SK-N-SH treated with all-trans-retinoic acid at 6 μM for 48 hours (cell line): ENCODE results near the gene PSD.

ENCODE experiments used
- ATAC-seq: fragments of 200-7000 bp; cut with Tn5 transposase; 3 replicates; pipeline ENCODE4 v1.9.1; 2020; ENCODE audit warnings: mild to moderate bottlenecking, moderate library complexity
- BACH2 ChIP-seq: fragments of 250-450 bp; sonication (Bioruptor Pico); IDR thresholded peaks from 2 replicates; pipeline ENCODE4 v1.9.0; 2021; ENCODE audit warnings: mild to moderate bottlenecking, borderline replicate concordance
- CREB5 ChIP-seq: fragments of 250-450 bp; sonication (Bioruptor Pico); IDR thresholded peaks from 2 replicates; pipeline ENCODE4 v1.5.1; 2020; ENCODE audit warnings: low read depth, mild to moderate bottlenecking, moderate library complexity
- CSDC2 ChIP-seq: fragments of 250-450 bp; sonication (Bioruptor Pico); IDR thresholded peaks from 2 replicates; pipeline ENCODE4 v1.5.0; 2020; ENCODE audit warnings: mild to moderate bottlenecking, moderate library complexity
- CSRNP3 ChIP-seq: fragments of 250-450 bp; sonication (Bioruptor Pico); IDR thresholded peaks from 2 replicates; pipeline ENCODE4 v1.5.1; 2021; ENCODE audit warnings: mild to moderate bottlenecking, moderate library complexity
- ESRRG ChIP-seq: fragments of 250-450 bp; sonication (Bioruptor Pico); IDR thresholded peaks from 2 replicates; pipeline ENCODE4 v1.6.1; 2021; ENCODE audit warnings: mild to moderate bottlenecking
- GLIS3 ChIP-seq: fragments of 250-450 bp; sonication (Bioruptor Pico); IDR thresholded peaks from 2 replicates; pipeline ENCODE4 v1.5.0; 2020; ENCODE audit warnings: mild to moderate bottlenecking, moderate library complexity
- ISL1 ChIP-seq: fragments of 250-450 bp; sonication (Bioruptor Pico); IDR thresholded peaks from 2 replicates; pipeline ENCODE4 v2.1.2; 2022; ENCODE audit warnings: mild to moderate bottlenecking, moderate library complexity
- PATZ1 ChIP-seq: fragments of 250-450 bp; sonication (Bioruptor Pico); IDR thresholded peaks from 2 replicates; pipeline ENCODE4 v1.8.0; 2020; ENCODE audit warnings: mild to moderate bottlenecking, moderate library complexity, borderline replicate concordance
- POU6F1 ChIP-seq: fragments of 250-450 bp; sonication (Bioruptor Pico); IDR thresholded peaks from 2 replicates; pipeline ENCODE4 v1.8.0; 2021; ENCODE audit warnings: low read depth, mild to moderate bottlenecking, moderate library complexity, borderline replicate concordance
- PPARA ChIP-seq: fragments of 250-450 bp; sonication (Bioruptor Pico); IDR thresholded peaks from 2 replicates; pipeline ENCODE4 v1.5.0; 2020; ENCODE audit warnings: mild to moderate bottlenecking, borderline replicate concordance
- RARB ChIP-seq: fragments of 250-450 bp; sonication (Bioruptor Pico); IDR thresholded peaks from 2 replicates; pipeline ENCODE4 v1.8.0; 2021; ENCODE audit warnings: mild to moderate bottlenecking, moderate library complexity
- TCF4 ChIP-seq: fragments of 250-450 bp; sonication (Bioruptor Pico); IDR thresholded peaks from 2 replicates; pipeline ENCODE4 v1.8.0; 2021; ENCODE audit warnings: mild to moderate bottlenecking, moderate library complexity, borderline replicate concordance
- TOX ChIP-seq: fragments of 250-450 bp; sonication (Bioruptor Pico); IDR thresholded peaks from 2 replicates; pipeline ENCODE4 v1.8.0; 2021; ENCODE audit warnings: mild to moderate bottlenecking, moderate library complexity, borderline replicate concordance
- TSHZ2 ChIP-seq: fragments of 250-450 bp; sonication (Bioruptor Pico); IDR thresholded peaks from 2 replicates; pipeline ENCODE4 v1.5.0; 2020; ENCODE audit warnings: mild to moderate bottlenecking, moderate library complexity
- ZC3H10 ChIP-seq: fragments of 250-450 bp; sonication (Bioruptor Pico); IDR thresholded peaks from 2 replicates; pipeline ENCODE4 v1.5.1; 2021; ENCODE audit warnings: mild to moderate bottlenecking, moderate library complexity
- ZFP3 ChIP-seq: fragments of 250-450 bp; sonication (Bioruptor Pico); IDR thresholded peaks from 2 replicates; pipeline ENCODE4 v1.5.0; 2020; ENCODE audit warnings: mild to moderate bottlenecking, moderate library complexity
- ZNF565 ChIP-seq: fragments of 450-650 bp; formaldehyde crosslinking; conservative IDR thresholded peaks from 2 replicates; pipeline ENCODE4 v1.5.0; 2020; ENCODE audit warnings: low read depth, mild to moderate bottlenecking, moderate library complexity
- ZNF70 ChIP-seq: fragments of 450-650 bp; formaldehyde crosslinking; IDR thresholded peaks from 2 replicates; pipeline ENCODE4 v1.5.0; 2020; ENCODE audit warnings: mild to moderate bottlenecking, moderate library complexity

The PSD gene

GRCh38 chr10:102421757-102422512 is 3.4 kb upstream of the PSD start:
- TF ChIP-seq TOX (CRISPR knock-in tag) (no peak), ZNF70 (CRISPR knock-in tag) (no peak), ESRRG (no peak), ZC3H10 (CRISPR knock-in tag) (no peak), RARB (CRISPR knock-in tag) (no peak), TCF4 (CRISPR knock-in tag) (no peak), CREB5 (CRISPR knock-in tag) (no peak), PATZ1 (no peak), PPARA (CRISPR knock-in tag) (no peak), BACH2 (no peak), ZNF565 (CRISPR knock-in tag) (no peak), CSRNP3 (CRISPR knock-in tag) (no peak), ZFP3 (CRISPR knock-in tag) (no peak), GLIS3 (no peak)
- peak; percentile 16 for ATAC-seq

- no peak; the same call in 2 of the 3 replicates for ATAC-seq
- TF ChIP-seq TOX (CRISPR knock-in tag), result no peak
These were observed 2.8 kb upstream of the PSD start for GRCh38 chr10:102421507-102421756.

- peak; percentile 85 for ATAC-seq
- TF ChIP-seq TSHZ2 (CRISPR knock-in tag) (no peak), ZFP3 (CRISPR knock-in tag) (peak; percentile 97)
These were observed 2.3 kb upstream of the PSD start, which contains the start of gene FBXL15 for GRCh38 chr10:102420714-102421506. Gene FBXL15 (plus strand): TSS chr10:102420836. CDS start chr10:102421130, 294 bp downstream.

GRCh38 chr10:102420181-102420713 is 1.7 kb upstream of the PSD start:
- ATAC-seq, result peak; percentile 2
- TF ChIP-seq POU6F1 (no peak), TOX (CRISPR knock-in tag) (no peak), PATZ1 (no peak), CSRNP3 (CRISPR knock-in tag) (no peak), PPARA (CRISPR knock-in tag) (no peak), BACH2 (no peak), ISL1 (CRISPR knock-in tag) (no peak), CSDC2 (CRISPR knock-in tag) (no peak)
